Keratinocyte (primary cell): Measurements from ENCODE around the gene TRMT10C. TPM values are rescaled to one million over a fixed set of nuclear protein-coding genes. Genes with fewer than 3 reads are reported as not detected.

Experiments used
- DNase-seq: peaks from one replicate; pipeline ENCODE4 v3.0.0-alpha.2; 2011; ENCODE audit warnings: low read depth, missing footprints, low spot score
- FAIRE-seq: peaks from 2 replicates; lab custom pipeline; 2011; peaks lifted over from hg19 to GRCh38; lab: Jason Lieb, UNC
- H2AFZ ChIP-seq: 2 replicates; pipeline ENCODE4 v1.6.0; 2012; ENCODE audit warnings: low read length, control low read depth, inconsistent platforms; ENCODE audit not compliant: control insufficient read depth
- H3K27ac ChIP-seq: 2 replicates; pipeline ENCODE4 v1.5.1; 2011; ENCODE audit warnings: low read length; ENCODE audit not compliant: control insufficient read depth, insufficient read depth
- H3K27me3 ChIP-seq: 3 replicates; pipeline ENCODE4 v1.6.0; 2011; ENCODE audit warnings: low read length; ENCODE audit not compliant: control insufficient read depth, insufficient read depth; ENCODE audit errors: extremely low read depth
- H3K36me3 ChIP-seq, 2 experiments: 2 replicates in 1 of 2; 3 replicates in 1 of 2; pipeline ENCODE4 v1.5.1; 2011; ENCODE audit warnings: low read length in 2 of 2, mild to moderate bottlenecking in 1 of 2; ENCODE audit not compliant: control insufficient read depth in 2 of 2, insufficient read depth in 2 of 2; ENCODE audit errors: extremely low read depth in 1 of 2
- H3K4me1 ChIP-seq: 3 replicates; pipeline ENCODE4 v1.5.1; 2011; ENCODE audit warnings: low read length; ENCODE audit not compliant: control insufficient read depth, insufficient read depth; ENCODE audit errors: extremely low read depth
- H3K4me2 ChIP-seq: 3 replicates; pipeline ENCODE4 v1.6.0; 2011; ENCODE audit warnings: low read depth, low read length; ENCODE audit not compliant: control insufficient read depth, insufficient read depth; ENCODE audit errors: extremely low read depth
- H3K4me3 ChIP-seq, 3 experiments: fragments of 200-600 bp in 1 of 3; sonication (generic) in 1 of 3; 2 replicates in 2 of 3; 3 replicates in 1 of 3; pipeline ENCODE4 v1.5.1; 2011 to 2016; ENCODE audit warnings: low read length in 3 of 3, mild to moderate bottlenecking in 3 of 3, control low read depth in 2 of 3, inconsistent platforms in 1 of 3, low read depth in 1 of 3, mixed read lengths in 1 of 3, mixed run types in 1 of 3, moderate library complexity in 1 of 3; ENCODE audit not compliant: control insufficient read depth in 2 of 3, insufficient read depth in 2 of 3; ENCODE audit errors: extremely low read depth in 1 of 3
- H3K79me2 ChIP-seq: 2 replicates; pipeline ENCODE4 v1.6.0; 2012; ENCODE audit warnings: low read length; ENCODE audit not compliant: control insufficient read depth, insufficient read depth
- H3K9ac ChIP-seq: 3 replicates; pipeline ENCODE4 v1.6.0; 2011; ENCODE audit warnings: low read length; ENCODE audit not compliant: control insufficient read depth, insufficient read depth; ENCODE audit errors: extremely low read depth
- H3K9me1 ChIP-seq: 3 replicates; pipeline ENCODE4 v1.6.0; 2011; ENCODE audit warnings: low read length; ENCODE audit not compliant: control insufficient read depth, insufficient read depth; ENCODE audit errors: extremely low read depth
- H3K9me3 ChIP-seq: 2 replicates; pipeline ENCODE4 v1.5.1; 2012; ENCODE audit warnings: low read depth, low read length; ENCODE audit not compliant: control insufficient read depth
- H4K20me1 ChIP-seq: 3 replicates; pipeline ENCODE4 v1.6.0; 2011; ENCODE audit warnings: low read length; ENCODE audit not compliant: control insufficient read depth, insufficient read depth; ENCODE audit errors: extremely low read depth
- CTCF ChIP-seq, 3 experiments: IDR thresholded peaks in 1 of 3; conservative IDR thresholded peaks in 1 of 3; optimal IDR thresholded peaks in 1 of 3; 2 replicates in 2 of 3; 3 replicates in 1 of 3; pipeline versions ENCODE3 to v1.5.1; 2011; ENCODE audit warnings: low read length in 3 of 3, mild to moderate bottlenecking in 3 of 3, moderate library complexity in 2 of 3, control low read depth in 1 of 3, inconsistent platforms in 1 of 3; ENCODE audit not compliant: insufficient read depth in 2 of 3; ENCODE audit errors: extremely low read depth in 1 of 3
- EZH2 ChIP-seq: IDR thresholded peaks from one replicate; pipeline ENCODE4 v1.6.1; 2012; ENCODE audit warnings: inconsistent platforms, mild to moderate bottlenecking, low read length, moderate library complexity
- dilution Hi-C: fragments of 300-500 bp; cut with MboI; formaldehyde crosslinking; loops from one replicate; pipeline ENCODE4 v1.7.0; 2020; ENCODE audit warnings: low sequenced_read_pairs; ENCODE audit not compliant: extremely low pct_ligation_motif_present
- polyA plus RNA-seq, 5 experiments: library from polyadenylated mRNA; depleted of rRNA in 3 of 5; stranded (reverse) in 3 of 5; stranded (forward) in 1 of 5; unstranded in 1 of 5; fragments of >200 nt; gene quantifications; 1 replicate in 1 of 5; 2 replicates in 3 of 5; 3 replicates in 1 of 5; pipeline versions ENCODE4 v1.2.1 to v1.2.3, GENCODE V29; 2011 to 2012; ENCODE audit warnings: missing spikeins in 2 of 5, low read depth in 1 of 5, low replicate concordance in 1 of 5

TRMT10C gene
- polyA plus RNA-seq, 1 donor (not counting 4 experiments of a cell fraction or from before 2014, with no cell fraction given), result 35.5 TPM

GRCh38 chr3:101521211-101521701, 40.4 kb upstream of the TRMT10C start:
- H3K9me3 ChIP-seq, result no peaks in the 10 kb centered on the region
- H3K4me2 ChIP-seq, result peak overlapping the region; percentile 11
- TF ChIP-seq CTCF (optimal IDR thresholded peaks at IDR 0.05 in 1 of 3, IDR thresholded peaks at IDR 0.05 in 1 of 3, conservative IDR thresholded peaks at IDR 0.05 in 1 of 3; ENCODE audit: extremely low read depth in 1 of 3, insufficient read depth in 2 of 3, low read length in 3 of 3) (no peak), EZH2 (no peak)
- dilution Hi-C loops, result no loop called here
- peak; percentile 78 for FAIRE-seq
- no peaks in the 10 kb centered on the region for H3K36me3 ChIP-seq
- H3K9ac ChIP-seq, result no peak overlapping the region
- H3K79me2 ChIP-seq, result no peaks in the 10 kb centered on the region
- DNase-seq, result no peak
- H3K4me3 ChIP-seq, result no peak overlapping the region
- no peaks in the 10 kb centered on the region for H3K27me3 ChIP-seq
- H4K20me1 ChIP-seq, result no peaks in the 10 kb centered on the region
- H2AFZ ChIP-seq, result peak overlapping the region; percentile 54
- no peaks in the 10 kb centered on the region for H3K9me1 ChIP-seq
- H3K4me1 ChIP-seq, result peaks cover 20% of the 10 kb centered on the region
- no peak overlapping the region for H3K27ac ChIP-seq

- no peak for FAIRE-seq
- DNase-seq, result no peak
- Histone ChIP-seq H3K27ac (no peak overlapping the region), H3K79me2 (no peaks in the 10 kb centered on the region), H2AFZ (no peak overlapping the region), H3K9ac (no peak overlapping the region), H4K20me1 (no peaks in the 10 kb centered on the region), H3K27me3 (no peaks in the 10 kb centered on the region), H3K4me1 (peaks cover 4% of the 10 kb centered on the region), H3K4me3 (no peak overlapping the region), H3K9me1 (no peaks in the 10 kb centered on the region), H3K4me2 (no peak overlapping the region), H3K36me3 (no peaks in the 10 kb centered on the region), H3K9me3 (no peaks in the 10 kb centered on the region)
- dilution Hi-C loops, result no loop called here
- TF ChIP-seq CTCF (optimal IDR thresholded peaks at IDR 0.05 in 1 of 3, IDR thresholded peaks at IDR 0.05 in 1 of 3, conservative IDR thresholded peaks at IDR 0.05 in 1 of 3; ENCODE audit: extremely low read depth in 1 of 3, insufficient read depth in 2 of 3, low read length in 3 of 3) (no peak), EZH2 (no peak)
Observed at GRCh38 chr3:101527441-101527840, 34.2 kb upstream of the TRMT10C start.
